HepG2 (cell line): ENCODE data around the gene DNAJA2. TPM values are rescaled to one million over a fixed set of nuclear protein-coding genes. Genes with fewer than 3 reads are reported as not detected.

ENCODE experiments used
- BRD4 ChIP-seq: sonication (generic); formaldehyde crosslinking; IDR thresholded peaks from 2 replicates; pipeline ENCODE4 v1.4.0; 2020; ENCODE audit warnings: missing genetic modification reagents
- EEA1 ChIP-seq: sonication (generic); formaldehyde crosslinking; IDR thresholded peaks from 2 replicates; pipeline ENCODE4 v1.5.1; 2020; ENCODE audit warnings: mild to moderate bottlenecking, missing genetic modification reagents, borderline replicate concordance
- GATAD1 ChIP-seq: IDR thresholded peaks from 2 replicates; pipeline ENCODE4 v1.6.1; 2016; ENCODE audit warnings: missing genetic modification reagents, missing compliant biosample characterization
- KLF15 ChIP-seq: sonication (generic); formaldehyde crosslinking; IDR thresholded peaks from 2 replicates; pipeline ENCODE4 v1.8.1; 2023; ENCODE audit warnings: borderline replicate concordance, mild to moderate bottlenecking, inconsistent platforms, missing genetic modification reagents, mixed read lengths
- MATR3 ChIP-seq: sonication (generic); formaldehyde crosslinking; IDR thresholded peaks from 2 replicates; pipeline ENCODE4 v1.4.0; 2020; ENCODE audit warnings: missing genetic modification reagents
- MYPOP ChIP-seq: sonication (generic); formaldehyde crosslinking; IDR thresholded peaks from 2 replicates; pipeline ENCODE4 v1.8.1; 2023; ENCODE audit warnings: mild to moderate bottlenecking, moderate library complexity, missing genetic modification reagents
- NR2F2 ChIP-seq: IDR thresholded peaks from 2 replicates; pipeline ENCODE4 v1.6.1; 2012; ENCODE audit warnings: low read depth, inconsistent platforms, borderline replicate concordance
- RNF219 ChIP-seq: sonication (generic); formaldehyde crosslinking; IDR thresholded peaks from 2 replicates; pipeline ENCODE4 v1.5.0; 2020; ENCODE audit warnings: mild to moderate bottlenecking, missing genetic modification reagents
- SIN3A ChIP-seq: IDR thresholded peaks from 2 replicates; pipeline ENCODE4 v1.6.1; 2011; ENCODE audit warnings: low read depth, mild to moderate bottlenecking, control low read depth, low read length, borderline replicate concordance
- TCF7L2 ChIP-seq: IDR thresholded peaks from 2 replicates; pipeline ENCODE4 v1.6.1; 2011; ENCODE audit warnings: mild to moderate bottlenecking, low read depth, low read length, moderate library complexity
- TGIF2 ChIP-seq: IDR thresholded peaks from 2 replicates; pipeline ENCODE4 v1.6.1; 2016; ENCODE audit warnings: control low read depth, missing compliant biosample characterization
- ZEB1 ChIP-seq: IDR thresholded peaks from 2 replicates; pipeline ENCODE4 v1.6.1; 2012; ENCODE audit warnings: mild to moderate bottlenecking, low read depth, inconsistent platforms; ENCODE audit not compliant: insufficient replicate concordance
- ZNF513 ChIP-seq: sonication (generic); formaldehyde crosslinking; conservative IDR thresholded peaks from 2 replicates; pipeline ENCODE4 v1.5.0; 2020; ENCODE audit warnings: missing genetic modification reagents
- ZNF746 ChIP-seq: sonication (generic); formaldehyde crosslinking; IDR thresholded peaks from 2 replicates; pipeline ENCODE4 v1.8.0; 2022; ENCODE audit warnings: mild to moderate bottlenecking, missing genetic modification reagents
- polyA plus RNA-seq, 8 experiments: library from polyadenylated mRNA; depleted of rRNA in 3 of 8; stranded (reverse) in 7 of 8; unstranded in 1 of 8; fragments of >200 nt; fragmentation: Illumina TruSeq in 4 of 8; extraction: Trizol in 4 of 8; gene quantifications; 2 replicates each; pipeline versions ENCODE4 v1.2.1 to v1.2.3, GENCODE V29; 2011 to 2016; ENCODE audit warnings: low read depth in 4 of 8, missing spikeins in 1 of 8, mixed read lengths in 1 of 8; ENCODE audit not compliant: insufficient read depth in 1 of 8
- total RNA-seq, 5 experiments: library from RNA; depleted of rRNA; stranded (reverse); fragments of >200 nt; fragmentation: Illumina TruSeq; extraction: Trizol; gene quantifications; 2 replicates each; pipeline ENCODE4 v1.2.3, GENCODE V29; 2016; ENCODE audit warnings: low read depth in 1 of 5
- TF ChIP-seq, protein P1 (sequence below): IDR thresholded peaks from 2 replicates; pipeline ENCODE4 v1.6.1; 2012; ENCODE audit warnings: low read length, improper control_type of control experiment

Gene DNAJA2
- total and polyA plus RNA-seq, 2 of the 13 experiments (the other 11 are each of a cell fraction or from before 2014, with no cell fraction given): 25.4 to 176 TPM

DNA sequence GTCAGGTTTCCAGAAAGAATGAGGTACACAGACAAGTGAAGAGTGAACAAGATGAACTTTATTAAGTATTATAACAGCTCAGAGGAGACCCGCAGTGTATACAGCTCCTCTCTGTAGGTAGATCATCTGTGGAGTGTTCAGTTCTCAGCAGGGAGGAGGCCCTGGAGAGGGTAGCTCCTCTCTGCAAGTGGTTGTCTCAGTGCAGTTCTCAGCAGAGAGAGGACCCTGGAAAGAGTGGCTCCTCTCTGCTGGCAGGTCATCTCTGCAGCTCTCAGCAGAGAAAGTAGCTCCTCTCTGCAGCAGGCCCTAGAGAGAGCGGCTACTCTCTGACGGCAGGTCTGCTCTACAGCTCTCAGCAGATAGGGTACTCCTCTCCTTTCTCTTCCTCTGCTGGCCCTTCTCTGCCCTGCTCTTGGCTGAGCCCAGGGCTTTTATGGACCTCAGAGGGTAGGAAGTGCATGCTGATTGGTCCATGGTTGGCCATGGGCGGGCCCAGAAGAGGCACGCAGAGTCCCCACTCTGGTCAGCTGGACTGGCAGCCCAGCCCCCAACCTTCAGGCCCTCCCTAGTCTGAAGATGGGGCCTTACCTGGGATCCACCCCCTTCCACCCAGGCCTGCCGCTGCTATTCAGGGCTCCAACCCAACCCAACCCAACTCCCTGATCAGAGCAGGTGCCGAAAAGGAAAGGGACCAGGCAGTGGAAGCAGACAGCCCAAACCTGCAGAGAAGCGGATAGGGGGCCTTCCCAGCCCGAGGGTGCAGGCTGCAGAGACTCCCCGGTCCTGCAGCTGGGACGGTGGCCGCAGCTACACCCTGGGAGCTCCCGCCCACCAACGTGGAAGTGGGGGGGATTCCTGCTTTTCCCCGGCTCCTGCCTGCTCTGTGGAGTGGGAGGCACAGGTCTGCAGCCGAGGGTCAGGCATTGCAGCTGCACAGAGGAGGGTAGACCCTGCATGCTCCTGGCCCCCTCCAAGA is 18.5 kb upstream of the DNAJA2 start (continued):
- TF ChIP-seq TCF7L2 (no peak), MYPOP (CRISPR knock-in tag) (no peak), SIN3A (no peak), ZNF746 (CRISPR knock-in tag) (no peak), EEA1 (no peak), TGIF2 (CRISPR knock-in tag) (no peak), KLF15 (CRISPR knock-in tag) (no peak), GATAD1 (no peak), ZNF513 (CRISPR knock-in tag) (no peak), NR2F2 (no peak), MATR3 (CRISPR knock-in tag) (no peak), BRD4 (CRISPR knock-in tag) (no peak), RNF219 (CRISPR knock-in tag) (no peak), ZEB1 (no peak)
- TF ChIP-seq, protein P1, sequence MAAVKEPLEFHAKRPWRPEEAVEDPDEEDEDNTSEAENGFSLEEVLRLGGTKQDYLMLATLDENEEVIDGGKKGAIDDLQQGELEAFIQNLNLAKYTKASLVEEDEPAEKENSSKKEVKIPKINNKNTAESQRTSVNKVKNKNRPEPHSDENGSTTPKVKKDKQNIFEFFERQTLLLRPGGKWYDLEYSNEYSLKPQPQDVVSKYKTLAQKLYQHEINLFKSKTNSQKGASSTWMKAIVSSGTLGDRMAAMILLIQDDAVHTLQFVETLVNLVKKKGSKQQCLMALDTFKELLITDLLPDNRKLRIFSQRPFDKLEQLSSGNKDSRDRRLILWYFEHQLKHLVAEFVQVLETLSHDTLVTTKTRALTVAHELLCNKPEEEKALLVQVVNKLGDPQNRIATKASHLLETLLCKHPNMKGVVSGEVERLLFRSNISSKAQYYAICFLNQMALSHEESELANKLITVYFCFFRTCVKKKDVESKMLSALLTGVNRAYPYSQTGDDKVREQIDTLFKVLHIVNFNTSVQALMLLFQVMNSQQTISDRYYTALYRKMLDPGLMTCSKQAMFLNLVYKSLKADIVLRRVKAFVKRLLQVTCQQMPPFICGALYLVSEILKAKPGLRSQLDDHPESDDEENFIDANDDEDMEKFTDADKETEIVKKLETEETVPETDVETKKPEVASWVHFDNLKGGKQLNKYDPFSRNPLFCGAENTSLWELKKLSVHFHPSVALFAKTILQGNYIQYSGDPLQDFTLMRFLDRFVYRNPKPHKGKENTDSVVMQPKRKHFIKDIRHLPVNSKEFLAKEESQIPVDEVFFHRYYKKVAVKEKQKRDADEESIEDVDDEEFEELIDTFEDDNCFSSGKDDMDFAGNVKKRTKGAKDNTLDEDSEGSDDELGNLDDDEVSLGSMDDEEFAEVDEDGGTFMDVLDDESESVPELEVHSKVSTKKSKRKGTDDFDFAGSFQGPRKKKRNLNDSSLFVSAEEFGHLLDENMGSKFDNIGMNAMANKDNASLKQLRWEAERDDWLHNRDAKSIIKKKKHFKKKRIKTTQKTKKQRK: no peak
